ENCODE measurements around the gene DMC1.
A peak's percentile ranks its signal among the peaks of the same experiment; 100 is the strongest.

The DMC1 gene

GRCh38 chr22:38569181-38569971 lies 607 bp downstream of the DMC1 start:
- DNase-seq, result no peak

DNA sequence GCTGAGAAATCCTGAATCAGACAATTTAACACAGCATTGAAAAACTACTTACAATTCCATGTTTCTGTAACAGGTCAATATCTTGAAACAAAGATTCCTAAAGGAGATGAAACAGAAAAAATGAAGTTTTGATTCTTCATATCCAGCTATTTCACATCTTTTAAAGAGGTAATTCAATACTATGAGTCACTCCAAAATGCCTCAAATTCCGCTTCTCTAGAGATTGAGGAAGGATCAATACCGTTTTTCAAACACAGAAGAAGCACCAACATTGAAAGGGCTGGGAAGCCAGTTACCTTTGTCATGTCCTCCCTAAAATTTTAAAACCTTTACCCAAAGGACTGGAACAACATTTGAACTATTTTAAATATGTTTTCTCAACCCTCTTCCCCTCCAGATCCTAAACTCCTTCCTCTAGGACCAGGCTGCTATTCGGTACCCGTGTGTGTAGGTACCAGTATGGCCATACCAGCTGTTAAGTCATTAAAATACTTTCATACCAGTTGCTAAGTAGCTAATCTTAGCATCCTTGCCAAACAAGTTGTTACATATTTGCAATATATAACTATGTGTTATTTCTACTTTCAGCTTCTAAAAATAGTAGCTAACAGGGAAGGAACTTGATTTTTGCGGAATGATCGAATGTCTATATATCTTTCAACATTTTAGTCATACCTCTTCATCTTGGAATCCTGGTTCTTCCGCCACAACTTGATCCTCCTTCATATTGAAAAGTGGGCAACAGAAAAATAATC lies 2.3 kb downstream of the DMC1 start:
- DNase-seq, result no peak
- in situ Hi-C loops (cut with HindIII; ENCODE audit: low pct_ligation_motif_present, low pct_unique_long_range_greater_than_20kb, low sequenced_read_pairs), result no loop called here

More at GRCh38 chr22:38569181-38569971, 607 bp downstream of the DMC1 start:
- in situ Hi-C loops (cut with HindIII; ENCODE audit: low pct_ligation_motif_present, low pct_unique_long_range_greater_than_20kb, low sequenced_read_pairs), result no loop called here

- in situ Hi-C loops (cut with HindIII; ENCODE audit: low pct_ligation_motif_present, low pct_unique_long_range_greater_than_20kb, low sequenced_read_pairs), result no loop called here
- DNase-seq, result no peak
Measured at GRCh38 chr22:38566726-38567504, 3.1 kb downstream of the DMC1 start.

DNA sequence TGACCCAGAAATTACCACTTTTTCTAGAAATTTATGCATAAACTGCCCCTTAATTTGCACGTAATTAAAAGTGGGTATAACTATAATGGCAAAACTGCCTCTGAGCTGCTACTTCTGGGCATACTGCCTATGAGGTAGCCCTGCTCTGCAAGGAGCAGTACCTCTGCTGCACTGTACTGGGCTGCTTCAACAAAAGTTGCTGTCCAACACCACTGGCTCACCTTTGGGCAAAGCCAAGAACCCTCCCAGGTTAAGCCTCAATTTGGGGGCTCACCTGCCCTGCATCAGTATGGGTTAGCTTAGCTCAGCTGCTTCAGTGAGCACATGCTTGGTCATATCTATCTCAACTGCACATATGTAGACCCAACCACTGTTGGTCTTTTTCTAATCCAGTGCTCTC lies 4.5 kb downstream of the DMC1 start:
- no peak for DNase-seq
- in situ Hi-C loops (cut with HindIII; ENCODE audit: low pct_ligation_motif_present, low pct_unique_long_range_greater_than_20kb, low sequenced_read_pairs), result no loop called here

DNA sequence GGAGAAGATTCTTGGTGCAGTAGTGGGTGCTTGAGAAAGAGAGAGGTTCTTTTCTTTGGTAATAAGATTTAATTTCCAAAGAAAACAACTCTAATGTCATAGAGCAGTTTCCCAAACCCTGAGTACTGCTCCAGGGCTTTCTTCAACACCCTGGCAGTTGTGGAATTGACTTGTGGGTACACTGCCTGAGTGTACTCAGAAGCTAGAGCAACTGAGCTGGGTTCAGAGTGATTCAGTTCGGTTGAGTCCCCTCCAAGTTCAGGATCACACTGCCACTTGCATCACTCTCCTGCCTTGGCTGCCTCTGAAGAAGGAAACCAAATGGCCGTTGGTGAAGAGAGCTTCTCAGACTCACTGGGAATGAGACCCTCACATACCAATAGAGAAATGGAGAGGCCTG lies 5.3 kb downstream of the DMC1 start:
- DNase-seq, result no peak
- in situ Hi-C loops (cut with HindIII; ENCODE audit: low pct_ligation_motif_present, low pct_unique_long_range_greater_than_20kb, low sequenced_read_pairs), result no loop called here

DNA sequence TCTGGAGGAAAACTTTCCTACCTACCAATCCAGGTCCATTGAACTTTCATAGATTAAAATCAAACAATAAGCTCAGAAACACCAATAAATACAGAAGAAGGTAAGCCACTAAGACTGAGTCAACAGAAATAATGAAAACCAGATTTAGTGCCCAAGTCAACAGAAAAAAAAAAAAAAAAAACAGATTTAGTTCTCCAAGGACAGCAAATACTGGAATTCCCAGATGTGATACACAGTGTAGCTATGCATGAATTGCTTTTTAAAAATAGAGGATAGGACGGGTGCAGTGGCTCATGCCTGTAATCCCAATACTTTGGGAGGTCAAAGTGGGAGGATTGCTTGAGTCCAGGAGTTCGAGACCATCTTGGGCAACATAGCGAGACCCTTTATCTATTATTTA lies 15.7 kb downstream of the DMC1 start:
- in situ Hi-C loops (cut with HindIII; ENCODE audit: low pct_ligation_motif_present, low pct_unique_long_range_greater_than_20kb, low sequenced_read_pairs), result no loop called here
- no peak for DNase-seq

DNA sequence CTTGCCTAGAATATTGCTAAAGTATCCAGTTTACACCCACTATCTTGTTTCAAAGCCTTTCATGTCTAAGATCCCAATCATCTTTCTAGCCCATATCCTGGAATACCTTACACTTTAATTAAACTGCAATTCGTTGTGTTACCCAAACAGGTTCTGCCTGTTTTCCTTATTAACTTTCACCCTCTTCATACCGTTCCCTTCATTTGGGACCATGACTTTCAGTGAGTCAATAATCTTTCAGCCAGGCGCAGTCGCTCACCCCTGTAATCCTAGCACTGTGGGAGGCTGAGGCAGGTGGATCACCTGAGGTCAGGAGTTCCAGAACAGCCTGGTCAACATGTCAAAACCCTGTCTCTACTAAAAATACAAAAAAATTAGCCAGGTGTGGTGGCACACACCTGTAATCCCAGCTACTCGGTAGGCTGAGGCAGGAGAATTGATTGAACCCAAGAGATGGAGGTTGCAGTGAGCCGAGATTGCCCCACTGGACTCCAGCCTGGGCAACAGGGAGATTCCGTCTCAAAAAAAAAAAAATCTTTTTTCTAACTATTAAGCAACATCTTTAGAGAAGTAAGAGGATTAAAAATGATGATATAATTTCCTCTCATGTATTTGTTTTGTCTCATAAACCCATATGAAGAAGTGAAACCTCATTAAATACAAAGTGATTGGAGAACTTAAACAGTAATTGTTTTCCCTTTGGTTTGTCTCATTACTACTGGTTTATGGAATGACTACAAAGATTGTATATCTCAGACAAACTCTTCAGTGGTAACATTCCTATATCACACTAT lies 20.7 kb downstream of the DMC1 start:
- no peak for DNase-seq
- in situ Hi-C loops (cut with HindIII; ENCODE audit: low pct_ligation_motif_present, low pct_unique_long_range_greater_than_20kb, low sequenced_read_pairs), result no loop called here

DNA sequence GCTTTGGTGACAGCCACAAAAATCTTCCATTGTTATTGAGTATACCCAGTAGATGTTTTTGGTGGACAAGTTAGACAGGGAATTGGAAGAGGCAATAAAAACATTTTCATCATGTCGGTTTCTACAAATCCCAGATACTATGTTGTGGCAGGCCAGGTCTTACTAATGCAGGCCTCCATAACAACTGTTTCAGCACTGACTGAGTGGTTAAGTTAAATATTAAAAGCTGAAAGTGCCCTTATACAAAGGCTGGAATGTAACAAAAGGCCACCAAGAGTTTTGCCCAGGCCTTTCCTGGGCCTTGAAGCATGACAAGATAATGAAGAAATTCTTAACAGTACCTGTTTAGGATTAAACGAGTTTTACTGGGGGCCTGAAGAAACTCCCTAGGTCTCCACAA lies 29.3 kb downstream of the DMC1 start:
- in situ Hi-C loops (cut with HindIII; ENCODE audit: low pct_ligation_motif_present, low pct_unique_long_range_greater_than_20kb, low sequenced_read_pairs), result no loop called here
- peak; percentile 50 for DNase-seq

GRCh38 chr22:38531251-38531938 lies 38.6 kb downstream of the DMC1 start:
- in situ Hi-C loops (cut with HindIII; ENCODE audit: low pct_ligation_motif_present, low pct_unique_long_range_greater_than_20kb, low sequenced_read_pairs), result no loop called here
- DNase-seq, result no peak

DNA sequence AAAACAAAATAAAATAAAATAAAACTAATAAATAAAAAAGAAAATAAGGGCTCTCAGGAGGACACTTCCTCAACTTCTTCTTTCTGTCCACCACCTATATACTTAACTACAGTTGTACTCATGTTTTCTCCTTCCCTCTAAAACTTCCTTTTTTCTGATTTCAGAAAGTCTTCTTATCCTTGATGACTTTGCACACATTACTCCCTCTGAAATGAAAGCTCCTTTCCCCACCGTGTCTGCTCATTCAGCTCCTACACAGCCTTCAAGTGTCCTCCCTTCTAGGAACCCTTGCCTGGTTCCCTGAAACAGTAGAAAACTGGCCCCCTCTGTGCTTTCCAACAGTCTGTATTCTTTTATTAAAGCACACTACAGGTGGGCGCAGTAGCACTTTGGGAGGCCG lies 45.6 kb downstream of the DMC1 start:
- in situ Hi-C loops (cut with HindIII; ENCODE audit: low pct_ligation_motif_present, low pct_unique_long_range_greater_than_20kb, low sequenced_read_pairs), result no loop called here
- no peak for DNase-seq

DNA sequence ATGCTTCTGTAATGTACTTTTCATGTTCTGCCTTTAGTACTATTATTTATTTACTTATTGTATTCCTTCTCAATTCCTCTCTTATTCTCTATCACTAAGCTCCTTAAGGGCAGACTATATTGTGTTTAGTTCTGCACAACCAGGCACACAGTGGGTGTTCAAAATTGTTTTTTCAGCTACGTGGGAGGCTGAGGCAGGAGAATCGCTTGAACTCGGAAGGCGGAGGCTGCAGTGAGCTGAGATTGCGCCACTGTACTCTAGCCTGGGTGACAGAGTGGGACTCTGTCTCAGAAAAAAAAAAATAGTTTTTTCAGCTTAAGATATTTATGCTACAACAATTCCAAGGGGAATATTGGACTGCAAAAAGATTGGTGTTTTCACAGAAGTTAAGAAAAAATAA lies 46.5 kb downstream of the DMC1 start:
- in situ Hi-C loops (cut with HindIII; ENCODE audit: low pct_ligation_motif_present, low pct_unique_long_range_greater_than_20kb, low sequenced_read_pairs), result no loop called here
- no peak for DNase-seq

DNA sequence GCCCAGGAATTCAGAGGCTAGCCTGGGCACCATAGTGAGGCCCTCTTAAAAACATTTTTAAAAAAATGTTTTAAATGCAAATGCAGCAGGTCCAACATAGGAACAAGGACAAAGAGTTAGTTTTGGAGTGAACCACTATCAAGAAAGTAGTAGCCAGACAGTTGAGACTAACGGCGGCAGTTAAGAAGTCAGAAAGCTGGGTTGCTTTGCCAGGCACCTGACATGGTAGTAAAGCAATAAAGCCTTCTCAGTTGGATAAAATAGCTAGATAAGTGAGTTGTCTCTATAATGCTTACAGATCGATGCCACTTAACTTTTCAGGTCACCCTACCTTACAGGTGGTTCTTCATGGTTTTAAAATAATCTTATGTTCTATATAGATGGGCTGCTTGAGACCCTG lies 47.0 kb downstream of the DMC1 start:
- in situ Hi-C loops (cut with HindIII; ENCODE audit: low pct_ligation_motif_present, low pct_unique_long_range_greater_than_20kb, low sequenced_read_pairs), result no loop called here
- DNase-seq, result no peak

- in situ Hi-C loops (cut with HindIII; ENCODE audit: low pct_ligation_motif_present, low pct_unique_long_range_greater_than_20kb, low sequenced_read_pairs), result no loop called here
- DNase-seq, result no peak
Measured at GRCh38 chr22:38519453-38520250, 50.3 kb downstream of the DMC1 start.

- no peak for DNase-seq
- in situ Hi-C loops (cut with HindIII; ENCODE audit: low pct_ligation_motif_present, low pct_unique_long_range_greater_than_20kb, low sequenced_read_pairs), result no loop called here
Measured at GRCh38 chr22:38518620-38519019, 51.4 kb downstream of the DMC1 start.

- in situ Hi-C loops (cut with HindIII; ENCODE audit: low pct_ligation_motif_present, low pct_unique_long_range_greater_than_20kb, low sequenced_read_pairs), result no loop called here
- DNase-seq, result no peak
Measured at GRCh38 chr22:38513063-38513462, 56.9 kb downstream of the DMC1 start.

DNA sequence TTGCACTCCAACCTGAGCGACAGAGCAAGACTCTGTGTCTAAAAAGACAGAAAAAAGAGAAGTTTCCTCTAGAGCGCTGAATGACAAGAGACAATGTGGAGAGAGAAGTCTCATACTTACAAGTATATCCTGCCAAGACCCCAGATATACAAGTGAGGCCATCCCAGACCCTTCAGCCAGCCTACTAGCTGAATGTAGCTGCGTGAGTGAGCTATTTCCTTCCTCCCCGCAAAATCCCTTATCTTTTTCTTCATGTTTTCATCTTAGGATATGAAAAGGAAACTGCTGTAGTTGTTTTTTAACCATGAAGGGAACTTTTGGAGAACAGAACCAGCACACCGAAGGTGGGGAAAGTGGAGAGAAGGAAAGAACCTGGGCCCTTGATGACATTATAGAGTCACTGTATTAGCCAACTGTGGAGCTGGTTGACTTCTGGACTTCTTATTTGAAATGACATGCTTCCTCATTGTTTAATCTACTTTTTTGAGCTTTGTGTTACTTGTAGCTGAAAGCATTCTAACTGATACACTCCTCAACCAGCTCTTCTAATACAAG lies 59.5 kb downstream of the DMC1 start:
- DNase-seq, result no peak
- in situ Hi-C loops (cut with HindIII; ENCODE audit: low pct_ligation_motif_present, low pct_unique_long_range_greater_than_20kb, low sequenced_read_pairs), result no loop called here

Measured in ACHN (cell line).